Right ventricle myocardium superior (tissue), 1 donor: ENCODE results near the gene FOXP1. TPM values are rescaled to one million over a fixed set of nuclear protein-coding genes. Genes with fewer than 3 reads are reported as not detected.

Source experiments
- ATAC-seq: fragments of 200-7000 bp; cut with Tn5 transposase; one replicate; pipeline ENCODE4 v1.9.1; 2020; ENCODE audit warnings: mild to moderate bottlenecking; ENCODE audit not compliant: poor library complexity
- DNase-seq: peaks from one replicate; pipeline ENCODE4 v3.0.0-alpha.2; 2020
- intact Hi-C: fragments of 100-400 bp; cut with DNase I; formaldehyde crosslinking; loops from one replicate; pipeline ENCODE4 v1.11.2; 2022
- total RNA-seq: library from RNA; stranded (reverse); fragmentation: NEBNext Ultra II Directional; extraction: Animal tissue kit (Norgen Biotek cat#: 25700); gene quantifications from one replicate; pipeline ENCODE4 v1.2.1, GENCODE V29; 2021
- donor health status: DM: no; HTN: yes; CAD: no; lungs with severe emphysema.

FOXP1 gene
- total RNA-seq, 1 donor from 2014 or later: 36.3 TPM

DNA sequence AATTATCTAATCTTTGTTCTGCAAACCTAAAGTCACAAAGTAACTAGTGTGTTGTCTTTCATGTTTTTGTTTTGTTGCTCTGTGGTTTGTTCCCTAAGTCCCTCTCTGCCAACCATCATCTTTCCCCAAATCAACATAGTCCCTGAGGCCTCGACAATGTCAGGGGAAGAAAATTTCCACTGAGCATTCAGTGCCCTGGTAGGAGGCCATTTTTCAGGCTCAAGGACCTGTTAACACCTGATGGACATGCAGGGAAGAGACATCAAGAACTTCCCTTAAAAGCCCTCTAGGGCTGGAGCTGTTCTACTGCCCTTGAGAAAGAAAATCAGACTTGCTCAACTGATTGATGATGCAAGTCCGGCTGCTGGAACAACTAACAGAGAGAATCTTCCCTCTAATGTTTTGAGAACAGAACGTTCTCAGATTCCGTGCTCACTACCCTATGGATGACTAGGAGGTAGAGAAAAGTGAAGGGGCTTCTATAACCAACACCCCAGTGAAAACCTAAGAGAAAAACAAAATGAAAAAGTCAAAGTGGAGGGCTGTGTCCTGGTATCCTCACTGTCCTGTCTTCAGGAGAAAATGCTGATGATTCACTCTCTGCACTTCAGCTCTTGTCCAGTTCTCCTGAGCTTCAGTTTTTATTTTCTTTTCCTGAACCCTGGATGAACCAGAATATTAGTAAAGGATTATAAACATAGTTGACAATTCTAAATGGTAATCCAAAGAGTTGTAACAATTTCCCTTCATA is 373.1 kb downstream of the FOXP1 start:
- DNase-seq (no peak), ATAC-seq (peak; percentile 80)
- intact Hi-C loops: no loop called here

GRCh38 chr3:71208211-71209095 is 375.1 kb downstream of the FOXP1 start:
- DNase-seq (no peak), ATAC-seq (no peak)
- intact Hi-C loops: no loop called here

DNA sequence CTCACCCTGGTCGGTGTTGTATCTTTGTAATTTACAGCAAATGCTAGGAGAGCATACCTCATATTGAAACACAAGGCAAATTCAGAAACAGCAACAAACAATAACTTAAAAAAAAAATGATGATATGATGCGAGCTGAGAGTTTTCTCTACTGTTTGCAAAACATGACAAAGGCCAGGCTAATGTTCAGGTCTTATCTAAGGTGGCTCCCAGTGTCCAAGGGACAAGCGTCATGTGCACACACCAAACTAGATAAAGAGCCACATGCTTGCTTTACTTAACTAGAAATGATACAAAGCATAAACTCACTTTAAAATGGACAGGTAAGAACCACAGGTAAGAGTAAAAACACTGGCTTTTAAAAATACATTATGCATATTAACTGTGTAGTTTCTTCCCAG is 375.9 kb downstream of the FOXP1 start:
- ATAC-seq: peak; percentile 58
- DNase-seq: no peak
- intact Hi-C loops: no loop called here

DNA sequence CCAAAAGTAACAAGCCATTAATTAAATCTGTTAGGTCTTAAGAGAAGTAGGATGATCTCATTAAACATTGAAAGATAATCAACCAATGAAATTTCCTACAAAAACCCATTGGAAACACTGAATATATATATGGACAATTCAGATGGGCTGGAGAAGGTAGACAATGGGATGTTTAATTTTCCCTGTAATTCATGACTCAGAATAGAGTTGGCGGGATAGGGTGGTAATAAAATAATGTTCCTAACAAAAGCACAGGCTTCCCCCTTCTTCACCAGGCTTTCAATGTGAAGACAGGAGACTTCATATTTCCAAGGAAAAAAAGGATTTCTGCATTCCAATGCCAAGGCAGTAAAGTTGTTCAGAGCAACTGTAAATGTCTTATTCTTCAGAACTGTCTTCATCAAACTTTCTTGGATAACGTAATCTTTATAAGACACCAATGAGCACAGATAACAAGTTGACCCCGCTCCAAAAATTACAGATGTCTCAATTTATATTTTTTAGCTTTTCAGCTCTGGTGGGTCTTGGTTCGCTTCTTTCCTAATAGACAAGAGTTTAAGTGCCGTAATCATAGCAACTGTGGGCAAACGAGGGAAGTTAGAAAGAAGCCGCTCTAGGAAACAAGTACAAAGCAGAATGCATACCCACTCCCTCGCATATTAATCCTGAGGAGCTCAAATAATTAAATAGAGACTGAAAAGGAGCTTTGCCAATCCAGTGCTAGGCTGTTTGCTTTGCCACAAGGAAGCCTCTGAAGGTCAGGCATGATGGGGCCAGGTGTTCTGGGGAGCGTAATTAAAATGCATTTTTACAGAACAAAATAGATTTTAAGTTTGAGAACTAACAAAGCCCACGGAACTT is 377.0 kb downstream of the FOXP1 start:
- intact Hi-C loops: no loop called here
- DNase-seq: no peak
- no peak for ATAC-seq

DNA sequence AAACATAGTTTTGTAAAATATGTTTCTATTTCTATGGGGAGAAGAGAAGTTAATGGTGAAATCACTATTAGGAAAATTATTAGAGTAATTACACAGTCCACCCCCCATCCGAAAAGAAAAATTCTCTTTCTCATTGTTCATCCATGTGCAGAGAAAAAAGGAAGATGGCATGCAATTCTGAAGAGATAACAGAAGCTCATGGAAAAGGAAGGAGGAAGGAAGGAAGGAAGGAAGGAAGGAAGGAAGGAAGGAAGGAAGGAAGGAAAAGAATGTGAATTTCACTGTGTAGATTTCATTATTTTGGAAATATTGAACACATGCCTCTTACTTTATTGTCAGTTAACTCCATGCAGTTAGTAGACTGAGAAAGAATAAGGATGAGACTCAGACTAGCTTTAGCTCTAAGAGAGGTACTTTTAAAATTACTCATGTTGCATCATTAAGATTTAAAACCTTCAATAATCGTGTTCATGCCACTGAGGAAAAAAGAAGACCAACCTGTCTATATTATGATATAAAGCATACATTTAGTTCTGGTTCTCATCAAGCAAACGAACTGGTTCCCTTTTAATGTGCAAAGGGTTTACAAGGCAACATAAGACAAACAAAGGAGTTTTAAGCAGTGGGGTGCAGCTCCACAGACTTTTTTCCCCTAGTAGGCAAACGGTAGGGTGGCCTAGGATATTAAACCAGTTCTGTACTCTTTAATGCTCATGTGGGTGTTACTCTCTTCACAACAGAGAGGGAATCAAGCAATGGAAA is 379.6 kb downstream of the FOXP1 start:
- intact Hi-C loops: no loop called here
- no peak for ATAC-seq
- DNase-seq: no peak

- intact Hi-C loops: no loop called here
- ATAC-seq (no peak), DNase-seq (no peak)
Observed at GRCh38 chr3:71202848-71203533, 380.5 kb downstream of the FOXP1 start.

DNA sequence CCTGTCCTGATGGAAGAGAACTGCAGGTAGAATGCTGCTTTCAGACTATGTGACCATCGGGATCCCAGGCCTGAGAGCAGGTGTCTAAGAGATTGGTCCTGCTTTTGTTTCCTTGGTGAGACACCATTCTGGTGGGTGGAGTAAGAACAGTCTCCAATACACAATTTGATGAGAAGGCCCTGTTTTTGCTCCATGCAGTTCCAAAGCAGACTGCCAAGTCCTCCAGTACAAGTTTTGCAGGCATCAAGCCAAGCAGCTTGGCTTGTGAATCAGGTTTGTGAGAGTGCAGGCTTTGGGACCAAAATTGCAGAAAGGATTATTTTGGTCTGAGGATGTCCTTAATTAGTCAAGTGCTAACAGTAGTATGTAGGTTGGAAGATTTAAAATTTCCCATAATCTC is 381.6 kb downstream of the FOXP1 start:
- intact Hi-C loops: no loop called here

DNA sequence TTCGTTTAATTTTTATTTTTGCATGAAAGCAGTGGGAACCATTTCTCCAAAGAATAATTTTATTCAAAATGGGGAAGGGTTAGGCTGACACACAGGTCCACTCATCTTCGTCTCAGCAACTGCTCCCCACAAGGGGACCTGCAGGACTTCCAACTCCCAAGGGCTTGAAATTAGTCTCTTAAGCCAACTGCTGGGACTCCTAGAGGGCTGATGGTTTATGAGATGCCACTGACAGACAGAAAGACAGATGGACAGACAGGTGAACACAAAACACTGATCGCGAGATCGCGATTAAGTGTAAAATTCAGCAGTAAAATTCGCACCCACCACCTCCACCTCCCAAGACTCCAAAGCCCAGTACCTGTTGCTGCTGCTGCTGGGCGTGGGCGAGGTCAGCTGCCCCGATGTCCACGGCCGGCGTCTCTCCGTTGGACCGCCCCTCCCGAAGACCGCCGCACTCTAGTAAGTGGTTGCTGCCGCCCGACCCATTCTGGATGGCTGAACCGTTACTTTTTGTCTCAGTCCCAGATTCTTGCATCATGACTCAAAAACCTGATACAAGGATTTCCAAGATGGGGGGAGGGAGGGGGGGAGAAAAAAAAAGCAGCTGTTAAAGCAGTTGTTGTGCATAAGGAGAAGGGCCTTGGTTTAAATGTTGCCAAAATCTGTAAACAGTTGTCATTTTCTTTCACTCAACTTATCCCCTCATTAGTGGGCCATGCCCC is 385.5 kb downstream of the FOXP1 start:
- ATAC-seq (no peak), DNase-seq (no peak)
- intact Hi-C loops: no loop called here

More for the DNA sequence above, 381.6 kb downstream of the FOXP1 start:
- DNase-seq (peak; percentile 78), ATAC-seq (peak; percentile 83)

DNA sequence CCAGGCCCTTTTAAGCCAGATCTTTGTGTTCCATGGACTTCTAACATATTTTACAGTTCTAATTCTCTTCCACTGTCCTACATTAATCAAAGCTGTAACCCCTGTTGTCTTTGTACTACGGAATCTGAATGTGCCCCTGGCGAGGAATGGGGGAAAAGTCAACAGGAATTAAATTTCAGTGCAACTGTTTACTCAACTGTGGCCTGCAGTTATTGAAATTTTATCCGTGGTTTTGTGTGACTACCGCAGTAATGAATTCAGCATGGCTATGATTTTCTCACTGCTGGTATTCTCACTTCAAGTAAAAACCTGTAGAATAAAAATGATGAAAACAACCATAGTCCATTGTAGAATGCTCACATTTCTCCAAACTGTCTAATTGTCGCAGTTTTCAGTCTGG is 388.0 kb downstream of the FOXP1 start:
- no peak for ATAC-seq
- intact Hi-C loops: no loop called here
- no peak for DNase-seq

DNA sequence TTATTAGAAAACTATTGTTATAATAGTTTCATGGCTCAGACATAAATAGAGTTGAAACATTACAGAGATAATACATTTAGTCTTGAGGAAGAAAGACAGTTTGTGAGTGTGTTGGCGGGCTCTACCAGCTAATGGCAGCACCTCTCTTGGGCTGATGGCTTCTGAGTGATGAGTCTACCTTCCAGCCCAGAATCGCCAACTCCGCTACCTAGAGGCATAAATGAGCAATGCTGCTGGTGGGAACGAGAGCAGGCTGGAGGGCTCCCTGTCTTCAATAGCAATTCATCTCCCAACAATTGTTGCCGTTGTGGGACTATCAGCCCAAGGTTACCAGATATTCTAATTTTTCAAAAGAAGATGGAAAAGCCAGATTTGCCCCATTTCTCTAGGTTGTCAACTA is 388.7 kb downstream of the FOXP1 start:
- DNase-seq (no peak), ATAC-seq (no peak)
- intact Hi-C loops: no loop called here

DNA sequence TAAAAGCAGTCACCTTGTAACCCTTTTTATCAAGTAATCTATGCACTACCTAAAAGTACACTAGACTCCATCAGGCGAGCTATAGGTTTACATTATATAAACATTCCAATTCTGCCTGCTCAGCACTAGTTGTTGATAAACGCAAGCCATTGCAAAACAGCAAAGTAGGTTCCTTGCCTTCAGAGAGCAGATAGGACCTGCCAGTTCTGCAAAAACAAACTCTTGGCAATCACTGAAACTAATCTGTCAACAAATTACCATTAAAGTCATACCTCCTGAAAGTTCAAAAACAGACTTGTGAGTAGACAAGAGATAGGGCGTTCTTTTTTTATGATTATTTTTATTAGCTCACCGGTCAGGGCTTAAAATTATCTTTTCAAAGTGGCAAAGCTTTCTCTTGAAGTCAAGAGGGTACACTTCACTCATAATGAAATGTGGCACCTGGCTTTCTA is 392.5 kb downstream of the FOXP1 start:
- ATAC-seq (peak; percentile 58), DNase-seq (no peak)
- intact Hi-C loops: no loop called here

GRCh38 chr3:71189480-71189879 is 394.0 kb downstream of the FOXP1 start:
- DNase-seq: no peak
- intact Hi-C loops: no loop called here
- ATAC-seq: no peak

DNA sequence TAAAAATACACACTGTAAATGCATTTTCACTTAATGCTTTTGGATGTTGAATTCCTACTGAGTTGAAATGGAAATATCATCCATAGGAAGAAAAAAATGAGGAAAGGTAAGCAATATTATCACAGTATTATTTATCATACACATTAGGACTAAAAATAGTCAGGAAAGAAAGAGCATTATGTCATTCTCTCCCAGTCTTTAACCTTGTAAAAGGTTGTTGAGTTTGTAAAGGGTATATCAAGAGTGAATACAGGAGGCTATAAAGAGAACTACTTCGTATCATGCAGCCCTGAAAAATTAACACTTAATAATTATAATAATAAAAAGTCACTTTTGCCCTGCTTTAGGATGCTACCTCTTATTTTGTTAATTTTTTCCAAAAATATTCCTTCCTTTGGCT is 395.8 kb downstream of the FOXP1 start:
- DNase-seq (no peak), ATAC-seq (no peak)
- intact Hi-C loops: no loop called here

DNA sequence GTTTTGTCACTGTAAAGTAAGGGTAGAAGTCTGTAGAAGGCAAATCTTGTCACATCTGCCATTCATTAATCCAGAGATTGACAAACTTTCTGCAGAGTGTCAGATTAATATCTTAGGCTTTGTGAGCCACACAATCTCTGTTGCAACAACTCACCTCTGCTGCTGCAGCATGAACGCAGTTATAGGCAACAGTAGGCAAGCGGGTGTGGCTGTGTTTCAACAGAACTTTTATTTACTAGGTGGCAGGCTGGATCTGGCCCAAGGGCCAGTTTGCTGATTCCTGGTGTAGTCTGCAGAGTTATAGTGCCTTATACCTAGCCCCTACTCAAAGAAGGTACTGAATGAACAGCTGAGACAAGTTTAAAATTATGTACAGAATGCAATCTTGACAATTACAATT is 396.7 kb downstream of the FOXP1 start:
- no peak for DNase-seq
- intact Hi-C loops: no loop called here

GRCh38 chr3:71185733-71186455 is 397.6 kb downstream of the FOXP1 start:
- DNase-seq (no peak), ATAC-seq (no peak)
- intact Hi-C loops: no loop called here

More for the DNA sequence above, 396.7 kb downstream of the FOXP1 start:
- no peak for ATAC-seq

DNA sequence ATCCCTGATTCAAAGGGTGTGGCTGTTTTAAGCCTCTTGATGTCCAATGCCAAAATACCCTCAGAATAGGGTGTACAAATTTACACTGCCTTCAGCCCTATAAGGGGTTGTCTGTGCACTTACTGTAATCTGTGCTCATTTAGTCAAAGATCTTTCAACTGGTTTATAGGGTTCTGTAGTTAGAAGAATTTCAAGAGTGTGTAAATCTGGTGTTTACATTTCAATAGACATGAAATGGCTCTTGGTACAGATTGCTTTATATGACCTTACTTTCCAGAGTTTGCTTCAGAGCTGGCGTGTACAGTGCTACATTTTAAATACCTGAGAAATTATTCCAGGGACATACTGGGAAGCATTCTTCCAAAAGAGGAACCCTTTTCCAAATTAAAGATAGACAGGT is 399.3 kb downstream of the FOXP1 start:
- intact Hi-C loops: no loop called here
- no peak for ATAC-seq
- no peak for DNase-seq

DNA sequence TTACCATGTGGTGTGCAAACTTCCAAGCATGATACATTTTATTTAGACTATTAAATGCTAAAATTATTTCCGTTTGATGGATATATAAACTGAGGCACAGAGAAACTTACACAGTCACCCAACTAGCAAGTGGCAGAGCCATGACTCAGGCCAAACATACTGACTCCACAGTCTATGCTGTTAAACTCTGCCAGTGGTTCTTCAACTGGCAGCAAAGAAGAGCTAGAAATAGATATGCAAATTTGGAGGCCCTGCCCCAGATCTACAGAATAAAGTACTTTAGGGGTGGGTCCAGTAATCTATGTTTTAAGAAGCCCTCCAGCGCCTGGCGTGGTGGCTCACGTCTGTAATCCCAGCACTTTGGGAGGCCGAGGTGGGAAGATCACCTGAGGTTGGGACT is 400.0 kb downstream of the FOXP1 start:
- DNase-seq (no peak), ATAC-seq (peak; percentile 43)
- intact Hi-C loops: no loop called here
